ENCODE data around the gene GLDC. TPM values are rescaled to one million over a fixed set of nuclear protein-coding genes. Genes with fewer than 3 reads are reported as not detected.
A peak's percentile ranks its signal among the peaks of the same experiment; 100 is the strongest.

Gene GLDC
- total RNA-seq, 1 donor from 2014 or later, result 37.4 TPM

DNA sequence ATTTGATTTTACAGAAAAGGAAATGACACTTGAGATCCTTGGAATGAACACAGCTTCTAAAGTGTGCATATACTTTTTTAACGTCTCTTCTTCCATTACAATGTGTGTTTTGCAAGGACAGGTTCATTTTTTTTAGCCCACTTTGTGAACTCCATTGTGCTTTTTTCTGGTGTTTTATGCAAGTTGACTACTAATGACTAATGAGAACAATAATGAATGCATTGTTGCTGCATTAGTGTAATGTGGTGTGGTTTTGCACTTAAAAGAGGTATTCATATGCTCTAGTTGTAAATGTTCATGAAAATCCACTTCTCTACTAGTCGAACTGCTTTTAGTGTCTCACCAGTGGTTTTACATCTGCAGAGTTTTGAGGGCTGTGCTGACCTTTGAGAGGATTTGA, 139.0 kb downstream of the GLDC start:
- Mint-ChIP-seq H3K4me3 (no peak overlapping the region), H3K9me3 (no peaks in the 10 kb centered on the region), H3K27me3 (ENCODE audit: low read depth) (no peaks in the 10 kb centered on the region), H3K36me3 (ENCODE audit: low read depth) (peaks cover 33% of the 10 kb centered on the region), H3K4me1 (no peaks in the 10 kb centered on the region), H3K27ac (ENCODE audit: unreplicated experiment) (no peak overlapping the region)
- DNase-seq (ENCODE audit: low read depth, low spot score), result no peak
- TF ChIP-seq, protein P1, sequence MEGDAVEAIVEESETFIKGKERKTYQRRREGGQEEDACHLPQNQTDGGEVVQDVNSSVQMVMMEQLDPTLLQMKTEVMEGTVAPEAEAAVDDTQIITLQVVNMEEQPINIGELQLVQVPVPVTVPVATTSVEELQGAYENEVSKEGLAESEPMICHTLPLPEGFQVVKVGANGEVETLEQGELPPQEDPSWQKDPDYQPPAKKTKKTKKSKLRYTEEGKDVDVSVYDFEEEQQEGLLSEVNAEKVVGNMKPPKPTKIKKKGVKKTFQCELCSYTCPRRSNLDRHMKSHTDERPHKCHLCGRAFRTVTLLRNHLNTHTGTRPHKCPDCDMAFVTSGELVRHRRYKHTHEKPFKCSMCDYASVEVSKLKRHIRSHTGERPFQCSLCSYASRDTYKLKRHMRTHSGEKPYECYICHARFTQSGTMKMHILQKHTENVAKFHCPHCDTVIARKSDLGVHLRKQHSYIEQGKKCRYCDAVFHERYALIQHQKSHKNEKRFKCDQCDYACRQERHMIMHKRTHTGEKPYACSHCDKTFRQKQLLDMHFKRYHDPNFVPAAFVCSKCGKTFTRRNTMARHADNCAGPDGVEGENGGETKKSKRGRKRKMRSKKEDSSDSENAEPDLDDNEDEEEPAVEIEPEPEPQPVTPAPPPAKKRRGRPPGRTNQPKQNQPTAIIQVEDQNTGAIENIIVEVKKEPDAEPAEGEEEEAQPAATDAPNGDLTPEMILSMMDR (conservative IDR thresholded peaks at IDR 0.05), result no peak

DNA sequence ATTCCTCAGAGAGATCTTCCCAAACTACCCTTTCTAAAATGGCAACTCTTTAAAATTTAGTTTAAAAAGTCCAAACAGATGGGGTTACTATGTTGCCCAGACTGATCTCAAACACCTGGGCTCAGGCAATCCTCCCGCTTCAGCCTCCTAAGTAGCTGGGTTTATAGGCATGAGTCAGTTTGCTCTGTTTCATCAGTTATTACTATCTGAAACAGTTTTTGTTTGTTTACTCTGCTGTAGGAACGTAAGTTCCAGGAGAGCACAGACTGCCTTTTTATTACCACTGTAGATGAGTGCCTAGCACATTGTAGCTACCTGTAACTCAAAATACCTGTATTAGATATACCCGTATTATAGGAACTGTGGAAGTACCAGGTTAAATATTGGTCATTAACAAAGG, 143.1 kb downstream of the GLDC start:
- Mint-ChIP-seq H3K9me3 (no peaks in the 10 kb centered on the region), H3K27me3 (ENCODE audit: low read depth) (no peaks in the 10 kb centered on the region), H3K4me3 (no peak overlapping the region), H3K4me1 (no peaks in the 10 kb centered on the region), H3K27ac (ENCODE audit: unreplicated experiment) (no peak overlapping the region), H3K36me3 (ENCODE audit: low read depth) (peaks cover 16% of the 10 kb centered on the region)
- no peak for DNase-seq (ENCODE audit: low read depth, low spot score)
- TF ChIP-seq, protein P1 (conservative IDR thresholded peaks at IDR 0.05), result no peak

DNA sequence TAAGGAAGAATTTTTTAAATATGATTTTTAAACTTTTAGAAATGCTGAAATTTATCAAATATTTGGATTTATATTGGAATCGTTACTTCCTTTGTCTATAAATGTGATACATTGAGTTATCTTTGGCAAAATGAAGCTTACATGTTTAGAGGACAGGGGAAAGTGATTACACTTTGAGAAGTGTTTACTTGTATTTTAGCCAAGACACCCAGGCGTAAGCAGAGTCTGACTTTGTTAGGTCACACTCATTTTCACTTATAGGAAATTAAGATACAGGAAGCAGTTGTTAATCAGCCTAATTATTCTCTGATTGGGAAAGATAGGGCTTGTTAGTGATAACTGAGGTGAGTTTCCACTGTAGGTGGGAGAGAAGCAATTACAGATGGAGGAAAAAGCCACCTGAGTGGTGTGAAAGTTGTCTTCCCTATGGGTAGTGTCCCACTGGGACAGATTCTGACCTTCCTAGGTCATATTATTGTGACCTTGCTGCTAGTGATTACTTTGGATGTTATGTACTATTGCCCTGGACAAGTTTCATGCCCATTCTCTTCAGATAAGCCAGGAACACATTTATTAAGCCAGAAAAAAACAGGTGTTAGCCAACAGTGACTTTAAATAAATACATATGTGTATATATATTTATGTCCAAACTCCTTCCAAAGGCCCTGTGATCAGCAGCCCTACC, 143.9 kb downstream of the GLDC start:
- TF ChIP-seq, protein P1 (conservative IDR thresholded peaks at IDR 0.05), result no peak
- H3K4me1 Mint-ChIP-seq, result no peaks in the 10 kb centered on the region
- peaks cover 15% of the 10 kb centered on the region for H3K36me3 Mint-ChIP-seq (ENCODE audit: low read depth)
- no peaks in the 10 kb centered on the region for H3K27me3 Mint-ChIP-seq (ENCODE audit: low read depth)
- no peak overlapping the region for H3K27ac Mint-ChIP-seq (ENCODE audit: unreplicated experiment)
- H3K9me3 Mint-ChIP-seq, result no peaks in the 10 kb centered on the region
- DNase-seq (ENCODE audit: low read depth, low spot score), result no peak
- H3K4me3 Mint-ChIP-seq, result no peak overlapping the region

DNA sequence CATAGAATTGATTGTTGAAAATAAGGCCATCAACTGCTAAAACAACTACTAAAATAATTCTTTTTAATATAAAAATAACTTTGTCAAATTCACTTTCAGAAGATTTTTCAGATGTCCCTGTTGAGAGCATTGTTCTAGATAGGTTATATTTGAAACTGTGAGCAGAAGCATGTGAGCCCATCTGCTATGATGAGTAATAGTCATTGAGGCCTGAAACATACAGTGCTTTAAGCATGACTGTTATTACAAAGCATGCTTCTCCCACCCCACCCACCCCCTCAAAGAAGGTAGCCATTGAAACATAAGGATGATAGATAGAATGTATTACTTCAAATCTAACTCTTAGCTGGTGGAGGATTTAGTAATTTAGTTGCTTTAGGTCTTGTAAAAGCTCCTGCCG, 146.5 kb downstream of the GLDC start:
- no peaks in the 10 kb centered on the region for H3K4me1 Mint-ChIP-seq
- H3K27me3 Mint-ChIP-seq (ENCODE audit: low read depth), result no peaks in the 10 kb centered on the region
- no peak overlapping the region for H3K27ac Mint-ChIP-seq (ENCODE audit: unreplicated experiment)
- TF ChIP-seq, protein P1 (conservative IDR thresholded peaks at IDR 0.05), result no peak
- H3K36me3 Mint-ChIP-seq (ENCODE audit: low read depth), result peaks cover 6% of the 10 kb centered on the region
- DNase-seq (ENCODE audit: low read depth, low spot score), result no peak
- no peak overlapping the region for H3K4me3 Mint-ChIP-seq
- H3K9me3 Mint-ChIP-seq, result no peaks in the 10 kb centered on the region

DNA sequence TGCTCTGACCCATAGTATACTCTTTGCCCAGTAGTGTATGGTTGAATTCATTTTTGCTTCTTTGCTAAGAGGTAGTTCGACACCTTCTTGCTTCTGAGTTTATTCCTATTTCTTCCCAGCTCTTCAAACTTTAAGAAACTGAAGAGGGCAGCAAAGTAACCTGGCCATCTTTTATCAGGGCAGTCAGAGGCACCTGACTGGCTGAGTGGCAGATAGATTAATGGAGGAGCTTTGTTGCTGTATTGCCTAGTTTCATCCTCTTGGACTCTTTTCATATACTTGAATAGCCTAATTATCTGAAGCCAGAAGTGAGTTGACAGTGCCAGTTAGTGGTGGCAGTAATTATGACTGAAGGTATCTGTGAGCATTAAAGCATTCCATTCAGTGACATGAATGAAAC, 150.1 kb downstream of the GLDC start:
- TF ChIP-seq, protein P1 (conservative IDR thresholded peaks at IDR 0.05), result no peak
- DNase-seq (ENCODE audit: low read depth, low spot score), result no peak
- no peaks in the 10 kb centered on the region for H3K4me1 Mint-ChIP-seq
- no peak overlapping the region for H3K4me3 Mint-ChIP-seq
- H3K36me3 Mint-ChIP-seq (ENCODE audit: low read depth), result peaks cover 6% of the 10 kb centered on the region
- H3K27ac Mint-ChIP-seq (ENCODE audit: unreplicated experiment), result peak overlapping the region; percentile 59
- no peaks in the 10 kb centered on the region for H3K27me3 Mint-ChIP-seq (ENCODE audit: low read depth)
- H3K9me3 Mint-ChIP-seq, result no peaks in the 10 kb centered on the region

Measured in neural crest cell (in vitro differentiated cells).